HepG2 (cell line): ENCODE measurements around the gene MCC. TPM values are rescaled to one million over a fixed set of nuclear protein-coding genes. Genes with fewer than 3 reads are reported as not detected.
A peak's percentile ranks its signal among the peaks of the same experiment; 100 is the strongest.

ENCODE experiments used
- CC2D1A ChIP-seq: sonication (generic); formaldehyde crosslinking; IDR thresholded peaks from 2 replicates; pipeline ENCODE4 v1.8.1; 2023; ENCODE audit warnings: mild to moderate bottlenecking, missing genetic modification reagents
- GTF3A ChIP-seq: sonication (generic); formaldehyde crosslinking; conservative IDR thresholded peaks from 2 replicates; pipeline ENCODE4 v1.4.0; 2020; ENCODE audit warnings: mild to moderate bottlenecking, missing genetic modification reagents
- HMG20B ChIP-seq: conservative IDR thresholded peaks from 2 replicates; pipeline ENCODE4 v1.6.1; 2016; ENCODE audit warnings: missing genetic modification reagents, missing compliant biosample characterization
- KMT2A ChIP-seq: sonication (generic); formaldehyde crosslinking; IDR thresholded peaks from 2 replicates; pipeline ENCODE4 v1.4.0; 2020; ENCODE audit warnings: missing genetic modification reagents
- NR2F6 ChIP-seq, 2 experiments: IDR thresholded peaks; 2 replicates each; pipeline ENCODE4 v1.6.1; 2016; ENCODE audit warnings: antibody characterized with exemption in 1 of 2, mild to moderate bottlenecking in 1 of 2
- PAX8 ChIP-seq: sonication (generic); formaldehyde crosslinking; IDR thresholded peaks from 2 replicates; pipeline ENCODE4 v1.8.0; 2022; ENCODE audit warnings: mild to moderate bottlenecking, missing genetic modification reagents, borderline replicate concordance
- SAP130 ChIP-seq: IDR thresholded peaks from 2 replicates; pipeline ENCODE4 v1.6.1; 2016; ENCODE audit warnings: low read depth
- SRSF1 ChIP-seq: fragments of 200-400 bp; formaldehyde crosslinking; optimal IDR thresholded peaks from 2 replicates; pipeline ENCODE3; 2017; ENCODE audit warnings: mild to moderate bottlenecking, low read depth, low read length, moderate library complexity
- SRSF4 ChIP-seq: fragments of 200-400 bp; formaldehyde crosslinking; IDR thresholded peaks from one replicate; pipeline ENCODE4 v1.6.1; 2018; ENCODE audit warnings: mild to moderate bottlenecking, low read depth, low read length, moderate library complexity; ENCODE audit not compliant: poor library complexity, severe bottlenecking
- TMF1 ChIP-seq: sonication (generic); formaldehyde crosslinking; IDR thresholded peaks from 2 replicates; pipeline ENCODE4 v1.8.1; 2022; ENCODE audit warnings: low read depth, missing genetic modification reagents
- ZNF138 ChIP-seq: sonication (generic); formaldehyde crosslinking; IDR thresholded peaks from 2 replicates; pipeline ENCODE4 v1.5.0; 2020; ENCODE audit warnings: mild to moderate bottlenecking, low read depth, missing genetic modification reagents
- ZNF446 ChIP-seq: sonication (generic); formaldehyde crosslinking; IDR thresholded peaks from 2 replicates; pipeline ENCODE4 v1.5.0; 2020; ENCODE audit warnings: mild to moderate bottlenecking, missing genetic modification reagents
- ZNF484 ChIP-seq: sonication (generic); formaldehyde crosslinking; IDR thresholded peaks from 2 replicates; pipeline ENCODE4 v1.5.1; 2020; ENCODE audit warnings: mild to moderate bottlenecking, low read depth, missing genetic modification reagents, borderline replicate concordance
- ZNF891 ChIP-seq: sonication (generic); formaldehyde crosslinking; IDR thresholded peaks from 2 replicates; pipeline ENCODE4 v1.5.0; 2020; ENCODE audit warnings: mild to moderate bottlenecking, missing genetic modification reagents
- ZSCAN9 ChIP-seq: IDR thresholded peaks from 2 replicates; pipeline ENCODE4 v1.6.1; 2016; ENCODE audit warnings: borderline replicate concordance
- polyA plus RNA-seq, 8 experiments: library from polyadenylated mRNA; depleted of rRNA in 3 of 8; stranded (reverse) in 7 of 8; unstranded in 1 of 8; fragments of >200 nt; fragmentation: Illumina TruSeq in 4 of 8; extraction: Trizol in 4 of 8; gene quantifications; 2 replicates each; pipeline versions ENCODE4 v1.2.1 to v1.2.3, GENCODE V29; 2011 to 2016; ENCODE audit warnings: low read depth in 4 of 8, missing spikeins in 1 of 8, mixed read lengths in 1 of 8; ENCODE audit not compliant: insufficient read depth in 1 of 8
- total RNA-seq, 5 experiments: library from RNA; depleted of rRNA; stranded (reverse); fragments of >200 nt; fragmentation: Illumina TruSeq; extraction: Trizol; gene quantifications; 2 replicates each; pipeline ENCODE4 v1.2.3, GENCODE V29; 2016; ENCODE audit warnings: low read depth in 1 of 5
- TF ChIP-seq, protein P1 (sequence below): sonication (generic); formaldehyde crosslinking; IDR thresholded peaks from 2 replicates; pipeline ENCODE4 v1.5.0; 2020; ENCODE audit warnings: mild to moderate bottlenecking, missing genetic modification reagents
- TF ChIP-seq, protein P2 (sequence below): sonication (generic); formaldehyde crosslinking; IDR thresholded peaks from 2 replicates; pipeline ENCODE4 v1.5.0; 2020; ENCODE audit warnings: missing genetic modification reagents
- TF ChIP-seq, protein P3 (sequence below): sonication (generic); formaldehyde crosslinking; IDR thresholded peaks from 2 replicates; pipeline ENCODE4 v1.5.0; 2020; ENCODE audit warnings: missing genetic modification reagents
- TF ChIP-seq, protein P4 (sequence below): sonication (generic); formaldehyde crosslinking; IDR thresholded peaks from 2 replicates; pipeline ENCODE4 v1.4.0; 2020; ENCODE audit warnings: mild to moderate bottlenecking, missing genetic modification reagents
- TF ChIP-seq, protein P5 (sequence below): sonication (generic); formaldehyde crosslinking; IDR thresholded peaks from 2 replicates; pipeline ENCODE4 v1.4.0; 2020; ENCODE audit warnings: missing genetic modification reagents, borderline replicate concordance
- TF ChIP-seq, protein P6 (sequence below): sonication (generic); formaldehyde crosslinking; IDR thresholded peaks from 2 replicates; pipeline ENCODE4 v1.4.0; 2020; ENCODE audit warnings: missing genetic modification reagents

MCC gene
- total and polyA plus RNA-seq, 2 of the 13 experiments (the other 11 are each of a cell fraction or from before 2014, with no cell fraction given) = 0.55 to 2.4 TPM

DNA sequence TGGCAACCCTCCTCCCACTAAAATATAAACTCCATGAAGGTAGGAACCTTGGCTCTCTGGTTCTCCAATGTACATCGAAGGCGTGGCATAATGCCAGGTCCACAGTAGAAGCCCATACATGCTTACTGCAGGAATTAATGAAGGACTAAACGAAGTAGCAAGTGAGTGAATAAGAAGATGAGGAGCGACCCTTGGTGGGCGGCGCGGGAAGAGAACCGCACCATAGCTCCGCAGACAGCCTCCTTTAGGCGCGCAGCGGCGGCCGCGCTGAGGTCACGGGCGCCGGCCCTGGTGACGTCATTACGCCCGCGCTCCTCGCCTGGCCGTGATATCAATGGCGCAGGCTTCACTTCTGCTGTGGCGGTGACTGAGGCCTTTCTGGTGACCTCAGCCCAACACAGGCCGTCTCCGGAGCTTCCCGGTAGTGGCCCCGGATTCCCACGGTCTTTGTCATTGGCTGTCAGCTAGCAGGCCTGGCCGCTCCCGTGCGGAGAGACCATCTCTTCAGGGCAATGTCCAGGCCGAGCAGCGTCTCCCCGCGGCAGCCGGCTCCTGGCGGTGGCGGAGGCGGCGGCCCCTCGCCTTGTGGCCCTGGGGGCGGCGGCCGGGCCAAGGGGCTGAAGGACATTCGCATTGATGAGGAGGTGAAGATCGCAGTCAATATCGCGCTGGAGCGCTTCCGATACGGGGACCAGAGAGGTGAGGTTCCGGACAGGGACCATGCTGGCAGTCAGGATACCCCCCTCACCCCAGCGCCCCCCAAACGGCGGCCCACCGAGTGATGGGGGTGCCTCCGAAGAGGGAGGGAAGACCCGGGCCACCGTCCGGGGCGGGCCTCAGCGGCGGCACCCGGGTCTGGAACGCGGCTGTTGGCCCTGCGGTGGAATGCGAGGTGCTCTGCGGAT, 25.4 kb upstream of the MCC start, which contains the start of gene YTHDC2 (continued):
- TF ChIP-seq, protein P1, sequence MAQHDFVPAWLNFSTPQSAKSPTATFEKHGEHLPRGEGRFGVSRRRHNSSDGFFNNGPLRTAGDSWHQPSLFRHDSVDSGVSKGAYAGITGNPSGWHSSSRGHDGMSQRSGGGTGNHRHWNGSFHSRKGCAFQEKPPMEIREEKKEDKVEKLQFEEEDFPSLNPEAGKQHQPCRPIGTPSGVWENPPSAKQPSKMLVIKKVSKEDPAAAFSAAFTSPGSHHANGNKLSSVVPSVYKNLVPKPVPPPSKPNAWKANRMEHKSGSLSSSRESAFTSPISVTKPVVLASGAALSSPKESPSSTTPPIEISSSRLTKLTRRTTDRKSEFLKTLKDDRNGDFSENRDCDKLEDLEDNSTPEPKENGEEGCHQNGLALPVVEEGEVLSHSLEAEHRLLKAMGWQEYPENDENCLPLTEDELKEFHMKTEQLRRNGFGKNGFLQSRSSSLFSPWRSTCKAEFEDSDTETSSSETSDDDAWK (CRISPR knock-in tag) = no peak
- TF ChIP-seq, protein P2, sequence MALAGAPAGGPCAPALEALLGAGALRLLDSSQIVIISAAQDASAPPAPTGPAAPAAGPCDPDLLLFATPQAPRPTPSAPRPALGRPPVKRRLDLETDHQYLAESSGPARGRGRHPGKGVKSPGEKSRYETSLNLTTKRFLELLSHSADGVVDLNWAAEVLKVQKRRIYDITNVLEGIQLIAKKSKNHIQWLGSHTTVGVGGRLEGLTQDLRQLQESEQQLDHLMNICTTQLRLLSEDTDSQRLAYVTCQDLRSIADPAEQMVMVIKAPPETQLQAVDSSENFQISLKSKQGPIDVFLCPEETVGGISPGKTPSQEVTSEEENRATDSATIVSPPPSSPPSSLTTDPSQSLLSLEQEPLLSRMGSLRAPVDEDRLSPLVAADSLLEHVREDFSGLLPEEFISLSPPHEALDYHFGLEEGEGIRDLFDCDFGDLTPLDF (CRISPR knock-in tag) = peak; percentile 84
- TF ChIP-seq, protein P3, sequence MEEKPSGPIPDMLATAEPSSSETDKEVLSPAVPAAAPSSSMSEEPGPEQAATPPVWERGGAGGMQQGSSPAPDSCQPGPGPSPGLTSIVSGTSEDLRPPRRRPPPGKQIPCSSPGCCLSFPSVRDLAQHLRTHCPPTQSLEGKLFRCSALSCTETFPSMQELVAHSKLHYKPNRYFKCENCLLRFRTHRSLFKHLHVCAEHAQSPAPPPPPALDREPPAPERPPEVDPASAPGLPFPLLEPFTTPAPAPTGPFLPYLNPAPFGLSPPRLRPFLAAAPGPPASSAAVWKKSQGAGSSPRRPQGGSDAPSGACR (CRISPR knock-in tag) = peak; percentile 51; the same call in 1 of the 2 replicates
- 0 out of 2 replicates have a peak, but pooled peaks have one; percentile 91 for TF ChIP-seq PAX8 (CRISPR knock-in tag)
- TF ChIP-seq, protein P4, sequence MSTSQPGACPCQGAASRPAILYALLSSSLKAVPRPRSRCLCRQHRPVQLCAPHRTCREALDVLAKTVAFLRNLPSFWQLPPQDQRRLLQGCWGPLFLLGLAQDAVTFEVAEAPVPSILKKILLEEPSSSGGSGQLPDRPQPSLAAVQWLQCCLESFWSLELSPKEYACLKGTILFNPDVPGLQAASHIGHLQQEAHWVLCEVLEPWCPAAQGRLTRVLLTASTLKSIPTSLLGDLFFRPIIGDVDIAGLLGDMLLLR (CRISPR knock-in tag) = no peak
- no peak for TF ChIP-seq NR2F6 (IDR thresholded peaks at IDR 0.05)
- TF ChIP-seq NR2F6 (CRISPR knock-in tag; IDR thresholded peaks at IDR 0.05) = peak; percentile 69
- TF ChIP-seq ZNF138 (CRISPR knock-in tag) = no peak
- no peak for TF ChIP-seq SRSF4
- no peak for TF ChIP-seq SRSF1
- TF ChIP-seq, protein P5, sequence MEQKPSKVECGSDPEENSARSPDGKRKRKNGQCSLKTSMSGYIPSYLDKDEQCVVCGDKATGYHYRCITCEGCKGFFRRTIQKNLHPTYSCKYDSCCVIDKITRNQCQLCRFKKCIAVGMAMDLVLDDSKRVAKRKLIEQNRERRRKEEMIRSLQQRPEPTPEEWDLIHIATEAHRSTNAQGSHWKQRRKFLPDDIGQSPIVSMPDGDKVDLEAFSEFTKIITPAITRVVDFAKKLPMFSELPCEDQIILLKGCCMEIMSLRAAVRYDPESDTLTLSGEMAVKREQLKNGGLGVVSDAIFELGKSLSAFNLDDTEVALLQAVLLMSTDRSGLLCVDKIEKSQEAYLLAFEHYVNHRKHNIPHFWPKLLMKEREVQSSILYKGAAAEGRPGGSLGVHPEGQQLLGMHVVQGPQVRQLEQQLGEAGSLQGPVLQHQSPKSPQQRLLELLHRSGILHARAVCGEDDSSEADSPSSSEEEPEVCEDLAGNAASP = peak; percentile 34; the same call in 1 of the 2 replicates
- peak; percentile 89 for TF ChIP-seq KMT2A (CRISPR knock-in tag)
- peak; percentile 93; the same call in 1 of the 2 replicates for TF ChIP-seq ZNF446 (CRISPR knock-in tag)
- TF ChIP-seq, protein P6, sequence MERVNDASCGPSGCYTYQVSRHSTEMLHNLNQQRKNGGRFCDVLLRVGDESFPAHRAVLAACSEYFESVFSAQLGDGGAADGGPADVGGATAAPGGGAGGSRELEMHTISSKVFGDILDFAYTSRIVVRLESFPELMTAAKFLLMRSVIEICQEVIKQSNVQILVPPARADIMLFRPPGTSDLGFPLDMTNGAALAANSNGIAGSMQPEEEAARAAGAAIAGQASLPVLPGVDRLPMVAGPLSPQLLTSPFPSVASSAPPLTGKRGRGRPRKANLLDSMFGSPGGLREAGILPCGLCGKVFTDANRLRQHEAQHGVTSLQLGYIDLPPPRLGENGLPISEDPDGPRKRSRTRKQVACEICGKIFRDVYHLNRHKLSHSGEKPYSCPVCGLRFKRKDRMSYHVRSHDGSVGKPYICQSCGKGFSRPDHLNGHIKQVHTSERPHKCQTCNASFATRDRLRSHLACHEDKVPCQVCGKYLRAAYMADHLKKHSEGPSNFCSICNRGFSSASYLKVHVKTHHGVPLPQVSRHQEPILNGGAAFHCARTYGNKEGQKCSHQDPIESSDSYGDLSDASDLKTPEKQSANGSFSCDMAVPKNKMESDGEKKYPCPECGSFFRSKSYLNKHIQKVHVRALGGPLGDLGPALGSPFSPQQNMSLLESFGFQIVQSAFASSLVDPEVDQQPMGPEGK (CRISPR knock-in tag) = 0 out of 2 replicates have a peak, but pooled peaks have one; percentile 52
- peak; percentile 66 for TF ChIP-seq SAP130 (CRISPR knock-in tag)
- no peak for TF ChIP-seq ZNF484 (CRISPR knock-in tag)
- peak; percentile 64 for TF ChIP-seq ZSCAN9 (CRISPR knock-in tag)
- peak; percentile 74; the same call in 1 of the 2 replicates for TF ChIP-seq ZNF891
- no peak for TF ChIP-seq HMG20B
- TF ChIP-seq CC2D1A (CRISPR knock-in tag) = no peak
- TF ChIP-seq GTF3A = no peak
- no peak for TF ChIP-seq TMF1 (CRISPR knock-in tag)
